Stimulated activated CD4-positive, alpha-beta T cell treated with anti-CD3 and anti-CD28 coated beads, Interleukin-2, amount 100 ng/mL, for 24 hours (primary cell): ENCODE data around the gene TOR2A.
"Not testable (repeated sequence)": the region's sequence is repeated elsewhere in the genome, so short reads cannot be mapped to it uniquely, and the experiment has no call there.

Experiments used
- DNase-seq, 2 donors: peaks; one replicate each; pipeline ENCODE4 v3.0.0-alpha.2; 2020

The TOR2A gene

GRCh38 chr9:127767909-127768331 is 32.8 kb upstream of the TOR2A start:
- DNase-seq = no peak

DNA sequence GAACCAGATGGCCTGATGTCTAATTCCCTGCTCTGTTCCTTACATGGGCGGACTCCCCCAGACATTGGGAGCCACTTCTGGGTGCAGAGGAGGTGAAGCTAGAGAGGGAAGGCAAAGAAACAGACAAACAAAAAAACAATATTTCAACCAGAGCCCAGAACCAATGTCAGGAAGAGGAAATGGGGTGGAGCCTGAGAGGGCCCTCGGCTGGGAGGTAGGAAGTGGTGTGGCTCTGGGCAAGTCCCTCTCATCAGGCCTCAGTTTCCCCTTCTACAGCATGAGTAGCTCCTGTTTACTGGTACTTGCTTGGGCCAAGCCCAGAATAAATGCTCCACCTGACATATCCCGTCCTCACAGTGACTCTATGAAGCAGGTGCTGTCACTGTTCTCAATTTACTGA is 32.3 kb upstream of the TOR2A start:
- no peak for DNase-seq

GRCh38 chr9:127765418-127765817 is 30.3 kb upstream of the TOR2A start:
- no peak for DNase-seq

GRCh38 chr9:127763918-127764384 is 28.9 kb upstream of the TOR2A start:
- DNase-seq = peak in 1 of 2 donors; percentile 46

DNA sequence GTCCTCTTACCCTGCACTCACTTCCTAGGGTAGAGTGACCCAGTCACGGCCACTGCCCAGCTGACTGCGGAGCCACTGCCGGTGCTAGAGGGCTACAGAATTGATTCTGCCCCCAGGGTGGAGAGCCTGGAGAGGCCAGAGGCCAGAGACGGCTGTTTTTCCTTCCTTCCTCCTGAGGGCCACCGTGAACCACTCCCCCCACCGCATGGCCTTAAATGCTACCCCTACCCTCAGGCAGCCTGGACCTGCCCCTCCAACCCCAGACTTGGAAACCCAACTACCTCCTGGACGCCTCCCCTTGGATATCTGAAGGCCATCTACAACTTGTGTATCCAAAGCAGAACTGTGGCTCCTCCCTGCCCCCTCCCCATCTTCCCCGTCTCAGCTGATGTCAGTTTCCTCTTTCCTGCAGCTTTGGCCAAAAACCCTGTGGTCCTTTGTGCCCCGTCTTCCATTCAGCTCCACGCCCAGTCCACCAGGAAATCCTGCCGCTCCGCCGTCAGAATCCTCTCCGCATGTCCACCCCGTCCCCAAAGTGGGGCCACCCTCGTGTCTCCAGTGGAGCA is 27.1 kb upstream of the TOR2A start:
- no peak for DNase-seq

DNA sequence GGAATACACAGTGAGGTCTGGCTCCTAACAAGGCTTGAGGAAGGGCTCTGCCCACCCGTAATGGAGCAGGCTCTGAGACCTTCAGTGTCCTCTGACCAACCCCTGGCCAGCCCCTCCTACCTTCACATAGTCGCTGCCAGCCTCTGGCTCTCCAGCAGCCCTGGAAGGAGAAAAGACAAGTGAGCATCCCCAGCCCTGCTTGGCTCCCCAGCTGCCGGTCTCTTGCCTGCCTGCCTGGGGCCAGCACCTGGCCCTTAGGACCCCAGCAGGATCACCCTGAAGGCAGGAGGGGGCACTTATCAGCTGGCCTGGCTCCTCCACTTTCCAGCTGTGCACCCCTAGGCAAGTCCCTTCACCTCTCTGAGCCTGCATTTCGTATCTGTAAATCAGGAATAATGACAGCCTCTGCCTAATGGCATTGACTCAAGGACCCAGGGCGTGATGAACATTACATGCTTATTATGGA is 26.4 kb upstream of the TOR2A start:
- no peak for DNase-seq

DNA sequence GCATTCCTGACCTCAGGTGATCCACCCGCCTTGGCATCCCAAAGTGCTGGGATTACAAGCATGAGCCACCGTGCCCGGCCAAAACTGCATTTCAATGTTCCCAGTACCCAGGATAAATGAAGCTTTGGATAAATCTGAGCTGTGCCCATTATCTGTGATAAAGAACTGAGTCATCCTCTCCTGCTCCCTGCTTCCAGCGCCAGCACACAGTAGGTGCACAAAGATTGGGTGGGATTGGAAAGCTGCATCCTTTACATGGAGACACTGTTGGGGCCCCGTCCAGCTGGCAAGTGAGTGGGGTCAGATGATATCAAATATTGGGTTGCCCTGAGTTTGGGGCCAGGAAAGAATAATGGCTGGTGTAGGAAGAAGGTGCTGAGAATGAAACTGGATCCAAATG is 26.0 kb upstream of the TOR2A start:
- no peak for DNase-seq

- DNase-seq = no peak
Observed at GRCh38 chr9:127758843-127759242, 23.7 kb upstream of the TOR2A start.

GRCh38 chr9:127756776-127757175 is 21.7 kb upstream of the TOR2A start:
- not testable (repeated sequence) for DNase-seq

- no peak for DNase-seq
Observed at GRCh38 chr9:127756233-127756632, 21.1 kb upstream of the TOR2A start.

- DNase-seq = no peak
Observed at GRCh38 chr9:127755061-127756060, 20.3 kb upstream of the TOR2A start.

DNA sequence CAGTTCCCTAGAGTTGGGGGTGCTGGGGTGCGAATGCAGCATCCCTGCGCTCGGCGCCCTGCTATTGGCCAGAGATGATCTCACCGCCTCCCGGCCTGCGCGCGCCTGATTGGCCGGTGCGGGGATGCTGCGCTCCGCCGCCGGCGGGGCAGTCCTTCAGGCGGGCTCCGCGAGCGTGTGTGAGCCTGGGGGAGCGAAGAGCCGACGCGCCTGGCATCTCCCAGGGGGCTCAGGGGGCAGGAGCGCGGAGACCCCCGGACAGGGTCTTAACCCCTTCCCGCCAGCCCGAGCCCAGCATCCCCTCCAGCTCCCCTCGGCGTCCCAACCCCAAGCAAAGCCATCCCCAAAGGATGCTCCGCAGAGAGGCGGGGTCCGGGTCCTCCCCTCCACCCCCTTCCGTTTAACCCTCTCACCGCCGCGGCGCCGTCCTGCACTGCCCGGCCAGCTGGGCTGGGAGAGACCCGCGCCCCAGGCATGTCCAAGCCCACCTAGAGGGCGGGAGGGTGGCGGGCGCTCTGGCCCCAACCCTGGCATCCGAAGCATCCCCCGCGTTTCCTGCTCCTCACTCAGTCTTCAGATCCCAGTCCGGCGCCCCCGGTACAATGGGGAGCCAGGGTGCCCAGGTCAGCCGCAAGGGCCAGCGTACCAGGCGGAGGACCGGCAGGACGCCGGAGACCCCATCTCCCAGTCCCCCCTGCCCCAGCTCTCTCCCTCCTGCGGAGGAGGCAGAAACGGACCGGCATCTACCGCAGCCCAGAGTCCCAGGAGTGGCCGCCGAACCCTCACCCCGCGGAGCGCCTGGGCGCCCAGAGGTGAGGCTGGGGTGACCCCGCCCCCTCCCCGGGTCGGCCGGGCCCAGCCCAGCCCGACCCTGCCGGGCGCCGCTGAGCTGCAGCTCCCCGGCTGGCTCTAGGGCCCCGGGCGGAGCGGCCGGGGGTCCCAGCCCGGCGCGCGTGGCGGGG is 19.3 kb upstream of the TOR2A start:
- DNase-seq = no peak

GRCh38 chr9:127753622-127754021 is 18.5 kb upstream of the TOR2A start:
- DNase-seq = no peak

DNA sequence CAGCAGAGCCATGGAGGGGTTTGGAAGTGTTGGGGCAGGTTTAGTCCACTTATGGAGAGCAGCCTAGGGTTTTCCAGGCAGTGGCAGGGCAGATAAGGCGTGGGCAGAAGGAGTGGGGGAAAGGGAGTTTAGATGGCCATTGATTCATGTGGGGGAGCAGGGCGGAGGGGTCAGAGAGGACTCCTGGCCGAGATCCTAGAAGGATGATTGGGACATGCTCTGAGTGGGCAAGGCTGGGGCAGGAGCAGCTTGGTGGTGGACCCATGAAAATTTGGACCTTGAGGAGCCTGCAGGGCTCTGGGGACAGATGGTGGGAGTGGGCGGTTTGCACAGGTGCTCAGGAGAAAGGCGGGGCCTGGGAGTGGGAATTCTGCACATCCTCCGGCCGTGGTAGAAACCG is 18.1 kb upstream of the TOR2A start:
- DNase-seq = no peak

GRCh38 chr9:127751269-127752054 is 16.4 kb upstream of the TOR2A start:
- DNase-seq = no peak

DNA sequence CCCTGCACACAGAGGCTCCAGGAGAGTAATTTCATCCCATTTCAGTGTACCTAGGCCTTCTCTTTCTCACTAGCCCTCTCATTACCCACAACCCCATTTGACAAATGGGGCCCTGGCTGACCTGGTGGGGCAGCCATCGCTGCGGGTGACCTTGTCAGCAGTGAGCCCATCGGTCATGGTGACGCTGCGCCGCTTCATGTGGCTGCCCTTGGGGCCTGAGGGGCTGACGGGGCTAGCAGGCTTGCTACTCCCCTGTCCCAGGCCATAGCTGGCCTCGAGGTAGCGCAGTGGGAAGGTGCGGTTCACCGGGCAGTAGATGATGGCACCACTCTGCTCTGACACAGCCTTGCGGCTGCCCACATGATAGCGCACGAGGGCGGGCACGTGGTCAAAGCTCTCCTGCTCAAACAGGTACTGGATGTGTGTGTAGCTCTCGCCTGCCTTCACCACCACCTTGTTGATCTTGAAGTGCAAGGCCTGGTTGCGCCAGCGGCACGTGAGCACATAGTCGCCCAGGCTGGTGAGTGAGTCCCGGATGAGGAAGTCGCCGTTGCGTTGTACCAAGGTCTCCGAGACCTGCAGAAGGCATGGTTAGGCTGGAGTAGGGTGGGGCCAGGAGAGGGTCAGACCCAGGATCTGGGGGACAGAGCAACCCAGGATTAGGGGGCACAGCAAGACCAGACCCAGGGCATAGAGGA is 14.1 kb upstream of the TOR2A start:
- no peak for DNase-seq

GRCh38 chr9:127746959-127747569 is 12.0 kb upstream of the TOR2A start:
- no peak for DNase-seq

- no peak for DNase-seq
Observed at GRCh38 chr9:127744398-127745110, 9.5 kb upstream of the TOR2A start.

DNA sequence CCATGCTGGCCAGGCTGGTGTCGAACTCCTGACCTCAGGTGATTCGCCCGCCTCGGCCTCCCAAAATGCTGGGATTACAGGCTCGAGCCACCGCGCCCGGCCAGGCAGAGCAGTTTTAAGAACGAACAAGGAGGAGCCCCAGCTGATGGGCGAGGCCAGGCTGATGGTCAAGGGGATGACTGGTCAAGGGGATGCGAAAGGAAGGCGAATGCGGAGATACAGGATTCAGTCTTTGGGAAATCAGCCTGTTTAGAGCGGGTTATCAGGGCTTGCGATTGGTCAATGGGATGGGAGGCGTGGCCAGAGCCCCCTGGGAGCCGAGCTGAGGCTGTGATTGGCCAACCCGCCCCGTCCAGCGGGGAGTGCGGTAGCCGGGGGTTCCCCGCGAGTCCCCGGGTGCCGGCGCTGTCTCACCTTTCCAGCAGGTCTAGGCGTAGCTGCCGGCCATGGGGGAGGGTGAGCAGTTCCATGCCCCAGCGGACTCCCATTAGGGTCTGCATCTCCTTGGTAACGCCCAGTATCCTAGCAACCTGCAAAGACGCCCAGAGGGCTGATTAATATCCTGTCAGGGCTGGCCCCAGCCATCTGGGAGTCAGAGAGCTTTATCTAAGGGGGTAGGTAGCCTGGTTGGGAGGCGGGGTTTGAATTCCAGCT is 7.5 kb upstream of the TOR2A start:
- no peak for DNase-seq
